GM13977 (cell line): ENCODE results near the gene SKP2.

Experiments used
- DNase-seq: peaks from one replicate; pipeline ENCODE4 v3.0.0; 2012; ENCODE audit warnings: low spot score
- CTCF ChIP-seq: IDR thresholded peaks from 2 replicates; pipeline ENCODE4 v1.5.1; 2012; ENCODE audit warnings: mild to moderate bottlenecking, control low read depth; ENCODE audit not compliant: insufficient read depth; ENCODE audit errors: extremely low read depth, missing control alignments
- in situ Hi-C: fragments of 300-500 bp; cut with MboI; formaldehyde crosslinking; loops from one replicate; pipeline ENCODE4 v1.12.0; 2022; ENCODE audit warnings: low sequenced_read_pairs, low pct_unique_long_range_greater_than_20kb, mixed read lengths, inconsistent platforms; ENCODE audit not compliant: unreplicated experiment

Gene SKP2

GRCh38 chr5:36150676-36151433 lies 1.1 kb upstream of the SKP2 start:
- in situ Hi-C loops: no loop called here
- peak; percentile 54 for DNase-seq
- TF ChIP-seq CTCF: no peak

GRCh38 chr5:36152324-36153297 lies 700 bp downstream of the SKP2 start:
- in situ Hi-C loops: no loop called here
- no peak for TF ChIP-seq CTCF
- peak; percentile 6 for DNase-seq

GRCh38 chr5:36153298-36153677 lies 1.4 kb downstream of the SKP2 start:
- no peak for TF ChIP-seq CTCF
- in situ Hi-C loops: no loop called here
- DNase-seq: no peak

GRCh38 chr5:36153726-36154125 lies 1.8 kb downstream of the SKP2 start:
- TF ChIP-seq CTCF: no peak
- no peak for DNase-seq
- in situ Hi-C loops: no loop called here

GRCh38 chr5:36155291-36155690 lies 3.4 kb downstream of the SKP2 start:
- in situ Hi-C loops: no loop called here
- no peak for DNase-seq
- no peak for TF ChIP-seq CTCF

GRCh38 chr5:36156121-36156601 lies 4.2 kb downstream of the SKP2 start:
- TF ChIP-seq CTCF: no peak
- DNase-seq: no peak
- in situ Hi-C loops: no loop called here
